GM19395 (cell line): ENCODE data around the gene OPA3.

Experiments
- ATAC-seq: cut with Tn5 transposase; IDR thresholded peaks from one replicate; pipeline ENCODE4 v1.9.1; 2021; ENCODE audit warnings: mild to moderate bottlenecking, moderate library complexity; ENCODE audit not compliant: unreplicated experiment

Gene OPA3

GRCh38 chr19:45568732-45569131 lies 15.9 kb downstream of the OPA3 start:
- no peak for ATAC-seq

- ATAC-seq = no peak
Observed at GRCh38 chr19:45567609-45568008, 17.0 kb downstream of the OPA3 start.

- ATAC-seq = no peak
Observed at GRCh38 chr19:45564131-45564780, 20.3 kb downstream of the OPA3 start.

- ATAC-seq = no peak
Observed at GRCh38 chr19:45560686-45561085, 23.9 kb downstream of the OPA3 start.

GRCh38 chr19:45560038-45560437 lies 24.6 kb downstream of the OPA3 start:
- no peak for ATAC-seq

- ATAC-seq = no peak
Observed at GRCh38 chr19:45558399-45558878, 26.2 kb downstream of the OPA3 start.

- ATAC-seq = no peak
Observed at GRCh38 chr19:45556835-45557234, 27.8 kb downstream of the OPA3 start.

- ATAC-seq = no peak
Observed at GRCh38 chr19:45554481-45554880, 30.1 kb downstream of the OPA3 start.

GRCh38 chr19:45553464-45553863 lies 31.1 kb downstream of the OPA3 start:
- ATAC-seq = no peak

GRCh38 chr19:45547965-45548609 lies 36.5 kb downstream of the OPA3 start:
- no peak for ATAC-seq

GRCh38 chr19:45547211-45547770 lies 37.3 kb downstream of the OPA3 start:
- no peak for ATAC-seq

- ATAC-seq = no peak
Observed at GRCh38 chr19:45542234-45542668, 42.4 kb downstream of the OPA3 start.

GRCh38 chr19:45539459-45539858 lies 45.1 kb downstream of the OPA3 start:
- no peak for ATAC-seq

- ATAC-seq = no peak
Observed at GRCh38 chr19:45531349-45531748, 53.3 kb downstream of the OPA3 start.

GRCh38 chr19:45529420-45529785 lies 55.2 kb downstream of the OPA3 start:
- ATAC-seq = no peak

- ATAC-seq = no peak
Observed at GRCh38 chr19:45528744-45529419, 55.7 kb downstream of the OPA3 start.

GRCh38 chr19:45528149-45528743 lies 56.4 kb downstream of the OPA3 start:
- no peak for ATAC-seq

- ATAC-seq = no peak
Observed at GRCh38 chr19:45527731-45528130, 56.9 kb downstream of the OPA3 start.

- no peak for ATAC-seq
Observed at GRCh38 chr19:45526971-45527370, 57.6 kb downstream of the OPA3 start.

GRCh38 chr19:45526143-45526542 lies 58.5 kb downstream of the OPA3 start:
- no peak for ATAC-seq

GRCh38 chr19:45524575-45525129 lies 60.0 kb downstream of the OPA3 start:
- no peak for ATAC-seq
